Thoracic aorta (tissue), 2 donors: ENCODE results near the gene CD3G. TPM values are rescaled to one million over a fixed set of nuclear protein-coding genes. Genes with fewer than 3 reads are reported as not detected.

Source experiments
- ATAC-seq: fragments of 150-250 bp; one replicate; pipeline ENCODE4 v1.8.0; 2017; ENCODE audit warnings: low read depth; ENCODE audit not compliant: insufficient number of reproducible peaks, low FRiP score
- DNase-seq: peaks from one replicate; pipeline ENCODE4 v3.0.0-alpha.2; 2020; ENCODE audit warnings: low spot score
- H3K27ac ChIP-seq, 2 donors: fragments of 200-600 bp; sonication (generic); 1 replicate in 1 of 2; 2 replicates in 1 of 2; pipeline ENCODE4 v1.5.1; 2016; ENCODE audit warnings: mild to moderate bottlenecking in 2 of 2, moderate library complexity in 2 of 2
- H3K27me3 ChIP-seq: fragments of 200-600 bp; sonication (generic); replicated peaks from 2 replicates; pipeline ENCODE4 v1.6.0; 2016; ENCODE audit warnings: mild to moderate bottlenecking; ENCODE audit not compliant: insufficient read depth
- H3K36me3 ChIP-seq: fragments of 200-600 bp; sonication (generic); one replicate; pipeline ENCODE4 v1.5.1; 2016
- H3K4me1 ChIP-seq, 2 donors: fragments of 200-600 bp; sonication (generic); 1 replicate in 1 of 2; 2 replicates in 1 of 2; pipeline versions ENCODE4 v1.5.1 to v1.6.0; 2016; ENCODE audit warnings: low read depth in 2 of 2, mild to moderate bottlenecking in 1 of 2; ENCODE audit not compliant: control insufficient read depth in 1 of 2
- H3K4me3 ChIP-seq: fragments of 200-600 bp; sonication (generic); 2 replicates; pipeline ENCODE4 v1.5.1; 2016; ENCODE audit warnings: mild to moderate bottlenecking
- H3K9me3 ChIP-seq: fragments of 200-600 bp; sonication (generic); 2 replicates; pipeline ENCODE4 v1.5.1; 2016
- total RNA-seq, 2 donors: library from RNA; depleted of rRNA; stranded (reverse); fragments of >200 nt; gene quantifications; one replicate each; pipeline versions ENCODE4 v1.1.0 to v1.2.3, GENCODE V29; 2016
- TF ChIP-seq, protein P1 (sequence below): fragments of 200-600 bp; sonication (generic); IDR thresholded peaks from one replicate; pipeline ENCODE4 v1.5.1; 2019; ENCODE audit warnings: antibody characterized with exemption

CD3G gene
- total RNA-seq, 2 donors from 2014 or later: 0.27 to 1.1 TPM

DNA sequence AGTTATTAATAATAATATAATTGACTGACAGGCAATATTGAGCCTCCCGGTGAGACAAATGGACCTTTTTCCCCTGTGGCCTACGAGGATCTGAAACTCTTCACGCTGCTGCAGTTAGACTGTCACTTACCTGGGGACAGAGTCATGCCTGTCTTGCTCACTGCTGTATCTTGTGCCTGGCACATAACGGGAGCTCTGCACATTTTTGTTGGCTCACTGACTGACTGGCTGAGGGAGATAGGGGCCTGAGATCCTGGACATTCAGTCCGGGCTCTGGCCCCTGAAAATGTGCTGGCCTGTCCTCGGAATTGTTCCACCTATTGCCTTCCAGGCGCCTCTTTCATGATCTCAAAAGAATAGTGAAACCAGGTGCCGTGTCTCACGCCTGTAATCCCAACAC, 896 bp upstream of the CD3G start:
- Histone ChIP-seq H3K27ac (no peak overlapping the region), H3K4me1 (no peaks in the 10 kb centered on the region), H3K36me3 (no peaks in the 10 kb centered on the region), H3K4me3 (no peak overlapping the region), H3K27me3 (no peaks in the 10 kb centered on the region), H3K9me3 (no peaks in the 10 kb centered on the region)
- DNase-seq: no peak
- ATAC-seq: no peak
- TF ChIP-seq, protein P1, sequence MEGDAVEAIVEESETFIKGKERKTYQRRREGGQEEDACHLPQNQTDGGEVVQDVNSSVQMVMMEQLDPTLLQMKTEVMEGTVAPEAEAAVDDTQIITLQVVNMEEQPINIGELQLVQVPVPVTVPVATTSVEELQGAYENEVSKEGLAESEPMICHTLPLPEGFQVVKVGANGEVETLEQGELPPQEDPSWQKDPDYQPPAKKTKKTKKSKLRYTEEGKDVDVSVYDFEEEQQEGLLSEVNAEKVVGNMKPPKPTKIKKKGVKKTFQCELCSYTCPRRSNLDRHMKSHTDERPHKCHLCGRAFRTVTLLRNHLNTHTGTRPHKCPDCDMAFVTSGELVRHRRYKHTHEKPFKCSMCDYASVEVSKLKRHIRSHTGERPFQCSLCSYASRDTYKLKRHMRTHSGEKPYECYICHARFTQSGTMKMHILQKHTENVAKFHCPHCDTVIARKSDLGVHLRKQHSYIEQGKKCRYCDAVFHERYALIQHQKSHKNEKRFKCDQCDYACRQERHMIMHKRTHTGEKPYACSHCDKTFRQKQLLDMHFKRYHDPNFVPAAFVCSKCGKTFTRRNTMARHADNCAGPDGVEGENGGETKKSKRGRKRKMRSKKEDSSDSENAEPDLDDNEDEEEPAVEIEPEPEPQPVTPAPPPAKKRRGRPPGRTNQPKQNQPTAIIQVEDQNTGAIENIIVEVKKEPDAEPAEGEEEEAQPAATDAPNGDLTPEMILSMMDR: no peak

DNA sequence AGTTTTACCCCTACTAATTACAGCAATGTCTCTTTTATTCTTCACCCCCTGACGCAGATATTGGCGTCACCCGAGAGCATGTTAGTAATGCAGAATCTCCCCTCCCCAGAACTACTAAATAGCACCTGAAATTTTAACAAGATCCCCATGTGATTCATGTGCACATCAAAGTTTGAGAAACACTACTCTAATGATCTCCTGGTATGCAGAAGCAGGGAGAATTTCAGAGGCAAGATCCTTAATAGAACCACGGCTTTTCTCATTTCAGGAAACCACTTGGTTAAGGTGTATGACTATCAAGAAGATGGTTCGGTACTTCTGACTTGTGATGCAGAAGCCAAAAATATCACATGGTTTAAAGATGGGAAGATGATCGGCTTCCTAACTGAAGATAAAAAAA, 5.3 kb downstream of the CD3G start:
- TF ChIP-seq, protein P1: no peak
- ATAC-seq (no peak), DNase-seq (no peak)
- H3K9me3 ChIP-seq: no peaks in the 10 kb centered on the region
- H3K4me3 ChIP-seq: no peak overlapping the region
- no peaks in the 10 kb centered on the region for H3K36me3 ChIP-seq
- no peaks in the 10 kb centered on the region for H3K4me1 ChIP-seq
- no peak overlapping the region for H3K27ac ChIP-seq
- H3K27me3 ChIP-seq: no peaks in the 10 kb centered on the region

DNA sequence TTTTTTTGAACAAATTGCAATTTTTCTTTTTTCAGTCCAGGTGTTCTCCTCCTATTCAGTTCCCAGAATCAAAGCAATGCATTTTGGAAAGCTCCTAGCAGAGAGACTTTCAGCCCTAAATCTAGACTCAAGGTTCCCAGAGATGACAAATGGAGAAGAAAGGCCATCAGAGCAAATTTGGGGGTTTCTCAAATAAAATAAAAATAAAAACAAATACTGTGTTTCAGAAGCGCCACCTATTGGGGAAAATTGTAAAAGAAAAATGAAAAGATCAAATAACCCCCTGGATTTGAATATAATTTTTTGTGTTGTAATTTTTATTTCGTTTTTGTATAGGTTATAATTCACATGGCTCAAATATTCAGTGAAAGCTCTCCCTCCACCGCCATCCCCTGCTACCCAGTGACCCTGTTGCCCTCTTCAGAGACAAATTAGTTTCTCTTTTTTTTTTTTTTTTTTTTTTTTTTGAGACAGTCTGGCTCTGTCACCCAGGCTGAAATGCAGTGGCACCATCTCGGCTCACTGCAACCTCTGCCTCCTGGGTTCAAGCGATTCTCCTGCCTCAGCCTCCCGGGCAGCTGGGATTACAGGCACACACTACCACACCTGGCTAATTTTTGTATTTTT, 9.1 kb downstream of the CD3G start:
- ATAC-seq (no peak), DNase-seq (no peak)
- TF ChIP-seq, protein P1: peak; percentile 37
- no peak overlapping the region for H3K4me3 ChIP-seq
- H3K36me3 ChIP-seq: no peaks in the 10 kb centered on the region
- no peaks in the 10 kb centered on the region for H3K27me3 ChIP-seq
- no peaks in the 10 kb centered on the region for H3K4me1 ChIP-seq
- no peaks in the 10 kb centered on the region for H3K9me3 ChIP-seq
- no peak overlapping the region for H3K27ac ChIP-seq

DNA sequence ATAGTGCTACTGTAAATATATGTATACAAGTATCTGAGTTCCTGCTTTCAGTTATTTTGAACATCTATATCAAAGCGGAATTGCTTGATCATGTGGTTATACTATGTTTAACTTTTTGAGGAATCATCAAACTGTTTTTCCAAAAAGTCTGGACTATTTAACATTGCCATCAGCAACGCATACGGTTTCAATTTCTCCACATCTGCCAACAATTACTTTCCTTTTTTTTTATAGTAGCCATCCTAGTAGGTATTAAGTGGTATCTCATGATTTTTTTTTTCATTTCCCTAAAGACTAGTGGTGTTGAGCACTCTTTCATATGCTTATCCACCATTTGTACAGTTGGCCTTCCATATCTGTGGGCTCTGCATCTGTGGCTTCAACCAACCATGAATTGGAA, 13.9 kb downstream of the CD3G start:
- H3K9me3 ChIP-seq: no peaks in the 10 kb centered on the region
- ATAC-seq (no peak), DNase-seq (no peak)
- TF ChIP-seq, protein P1: no peak
- no peak overlapping the region for H3K4me3 ChIP-seq
- H3K4me1 ChIP-seq: peaks cover 10 to 18% of the 10 kb centered on the region in 2 donors
- no peaks in the 10 kb centered on the region for H3K27me3 ChIP-seq
- H3K27ac ChIP-seq: no peak overlapping the region
- no peaks in the 10 kb centered on the region for H3K36me3 ChIP-seq

DNA sequence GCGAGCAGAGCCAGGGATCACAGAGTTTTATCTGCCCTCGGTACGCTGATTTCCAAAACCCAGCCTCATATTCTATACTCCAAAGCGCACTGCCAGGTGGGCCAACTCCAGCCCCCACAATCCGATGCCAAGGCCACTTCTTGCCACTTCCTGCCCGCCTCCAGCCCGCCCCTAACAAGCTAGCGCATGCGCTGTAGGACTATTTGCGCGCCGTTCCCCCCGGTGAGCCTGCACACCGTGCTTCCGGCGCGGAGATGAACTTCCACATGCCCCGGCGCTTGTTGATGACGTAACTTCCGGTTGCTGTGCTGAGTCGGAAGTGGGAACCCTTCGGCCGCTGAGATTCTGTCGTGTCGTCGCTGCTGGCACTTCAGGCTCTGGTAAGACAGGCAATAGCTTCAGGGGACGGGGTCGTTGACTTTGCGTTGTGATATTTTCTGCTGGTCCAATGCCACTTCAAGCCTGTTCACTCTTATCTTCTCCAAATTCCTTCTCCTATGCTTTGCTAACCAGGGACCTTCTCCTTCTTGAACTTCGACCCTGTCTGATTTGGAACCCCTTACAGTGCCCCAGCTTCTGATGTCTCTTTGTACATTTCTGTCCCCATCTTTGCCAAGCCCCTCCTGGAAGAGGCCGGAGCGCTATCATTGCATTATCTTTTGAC, 15.3 kb downstream of the CD3G start, which contains the start of gene UBE4A:
TSS of gene UBE4A (plus strand) at position 306 of the 664 bp plus-strand sequence. CDS start 5,481 bp downstream, outside the sequence.
- Histone ChIP-seq H3K4me1 (peaks cover 10 to 18% of the 10 kb centered on the region in 2 donors), H3K27ac (peak within 1 kb of the TSS; percentile 3 to 64), H3K27me3 (no peaks in the 10 kb centered on the region), H3K4me3 (peak within 1 kb of the TSS; percentile 92), H3K9me3 (no peaks in the 10 kb centered on the region), H3K36me3 (no peaks in the 10 kb centered on the region)
- DNase-seq: peak; percentile 94
- peak; percentile 83 for ATAC-seq
- TF ChIP-seq, protein P1: no peak
